ENCODE measurements around the gene TRIM34. TPM values are rescaled to one million over a fixed set of nuclear protein-coding genes. Genes with fewer than 3 reads are reported as not detected.

The TRIM34 gene
- total RNA-seq, 4 donors from 2014 or later: 2.9 to 7.4 (median 6.2) TPM

DNA sequence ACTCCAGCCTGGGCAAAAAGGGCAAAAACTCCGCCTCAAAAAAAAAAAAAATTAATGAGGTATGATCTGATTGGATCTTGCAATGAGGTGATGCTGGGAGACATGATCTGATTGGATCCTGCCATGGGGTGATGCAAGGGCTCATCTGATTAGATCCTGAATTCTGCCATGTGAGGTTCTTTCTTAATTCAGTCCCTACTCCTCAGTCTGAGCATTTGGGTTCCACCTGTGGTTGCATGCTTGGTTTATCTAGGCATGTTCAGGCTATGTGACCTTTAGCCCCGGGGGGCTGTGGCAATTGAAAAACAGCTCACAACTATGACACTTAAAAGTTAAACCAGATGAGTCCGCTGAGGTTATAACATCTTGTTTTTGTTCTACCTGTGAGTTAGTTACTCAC, 33.2 kb upstream of the TRIM34 start:
- Histone ChIP-seq H3K36me3 (no peaks in the 10 kb centered on the region), H3K4me3 (no peak overlapping the region), H3K9me3 (no peaks in the 10 kb centered on the region), H3K27me3 (no peaks in the 10 kb centered on the region), H3K27ac (no peak overlapping the region), H3K4me1 (peaks cover 0 to 9% (median 0%) of the 10 kb centered on the region in 3 donors)
- TF ChIP-seq POLR2A (IDR thresholded peaks at IDR 0.05) (no peak), CTCF (IDR thresholded peaks at IDR 0.05) (no peak)
- DNase-seq: no peak
- 49 to 64% methylated on average over 3 of the region's 3 CpGs for WGBS, 2 donors
- intact Hi-C loops (cut with DNase I): no loop called here

- no peaks in the 10 kb centered on the region for H3K27me3 ChIP-seq
- no peak overlapping the region for H3K4me3 ChIP-seq
- WGBS, 2 donors: 71 to 95% methylated on average over 5 of the region's 5 CpGs
- H3K36me3 ChIP-seq: no peaks in the 10 kb centered on the region
- intact Hi-C loops (cut with DNase I): no loop called here
- no peak overlapping the region for H3K27ac ChIP-seq
- no peaks in the 10 kb centered on the region for H3K9me3 ChIP-seq
- TF ChIP-seq CTCF (IDR thresholded peaks at IDR 0.05) (no peak), POLR2A (IDR thresholded peaks at IDR 0.05) (no peak)
- peaks cover 0 to 19% (median 3%) of the 10 kb centered on the region in 3 donors for H3K4me1 ChIP-seq
- DNase-seq: no peak
These were observed 32.2 kb upstream of the TRIM34 start for GRCh38 chr11:5592615-5593014.

DNA sequence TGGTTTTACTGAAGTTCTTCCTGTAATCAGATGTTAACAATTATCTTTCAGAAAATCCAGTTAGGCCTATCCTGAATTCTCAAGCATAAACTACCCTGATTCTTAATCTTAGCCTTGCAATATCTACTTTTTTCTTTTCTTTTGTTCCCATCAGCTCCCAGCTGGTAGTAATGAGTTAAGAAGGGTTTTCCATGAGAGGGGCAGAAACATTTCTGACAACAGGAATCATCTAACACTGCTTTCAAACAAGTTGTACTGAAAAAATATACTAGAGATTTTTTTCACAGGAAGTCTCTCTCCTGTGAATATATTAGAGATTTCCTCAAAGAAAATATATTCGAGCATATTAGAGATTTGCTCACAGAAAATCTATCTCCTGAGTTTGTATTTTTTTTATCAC, 31.7 kb upstream of the TRIM34 start:
- H3K9me3 ChIP-seq: no peaks in the 10 kb centered on the region
- no peaks in the 10 kb centered on the region for H3K27me3 ChIP-seq
- TF ChIP-seq POLR2A (IDR thresholded peaks at IDR 0.05) (no peak), CTCF (IDR thresholded peaks at IDR 0.05) (no peak)
- no peak overlapping the region for H3K4me3 ChIP-seq
- H3K36me3 ChIP-seq: no peaks in the 10 kb centered on the region
- H3K27ac ChIP-seq: no peak overlapping the region
- DNase-seq: no peak
- peaks cover 0 to 25% (median 8%) of the 10 kb centered on the region in 3 donors for H3K4me1 ChIP-seq
- WGBS, 2 donors: 27 to 56% methylated on average over 1 of the region's 1 CpG
- intact Hi-C loops (cut with DNase I): no loop called here

GRCh38 chr11:5596607-5597201, 28.1 kb upstream of the TRIM34 start, which contains the start of gene TRIM6:
TSS of gene TRIM6 (plus strand) at chr11:5596637. CDS start at chr11:5596898, 261 bp downstream.
- H3K36me3 ChIP-seq: no peaks in the 10 kb centered on the region
- WGBS, 2 donors: 10 to 24% methylated on average over 5 to 10 of the region's 20 CpGs
- TF ChIP-seq POLR2A (IDR thresholded peaks at IDR 0.05) (no peak), CTCF (IDR thresholded peaks at IDR 0.05) (no peak)
- H3K27ac ChIP-seq: peak within 1 kb of the TSS; percentile 57 to 82 (median 76)
- intact Hi-C loops (cut with DNase I): no loop called here
- H3K27me3 ChIP-seq: no peaks in the 10 kb centered on the region
- peak within 1 kb of the TSS; percentile 41 to 76 (median 56) for H3K4me3 ChIP-seq
- H3K4me1 ChIP-seq: peaks cover 4 to 44% (median 22%) of the 10 kb centered on the region in 3 donors
- no peaks in the 10 kb centered on the region for H3K9me3 ChIP-seq
- DNase-seq: no peak

- WGBS, 2 donors: 53 to 64% methylated on average over 3 of the region's 3 CpGs
- no peak for DNase-seq
- intact Hi-C loops (cut with DNase I): no loop called here
- TF ChIP-seq POLR2A (IDR thresholded peaks at IDR 0.05): no peak
- no peak for TF ChIP-seq CTCF (IDR thresholded peaks at IDR 0.05)
- Histone ChIP-seq H3K9me3 (no peaks in the 10 kb centered on the region), H3K4me3 (peak overlapping the region in 1 of 4 donors; percentile 76), H3K36me3 (no peaks in the 10 kb centered on the region), H3K27ac (no peak overlapping the region), H3K4me1 (peaks cover 4 to 44% (median 22%) of the 10 kb centered on the region in 3 donors), H3K27me3 (no peaks in the 10 kb centered on the region)
These were observed 26.8 kb upstream of the TRIM34 start for GRCh38 chr11:5597953-5598352.

Measured in esophagus squamous epithelium (tissue), 5 donors.